Stomach smooth muscle (tissue), 2 donors: ENCODE measurements around the gene INTS11.
A peak's percentile ranks its signal among the peaks of the same experiment; 100 is the strongest.

Experiments
- H3K27ac ChIP-seq: one replicate; pipeline ENCODE4 v1.7.0; 2013; ENCODE audit warnings: mild to moderate bottlenecking, low read length, inconsistent platforms
- H3K27me3 ChIP-seq, 2 donors: one replicate each; pipeline ENCODE4 v1.7.0; 2013; ENCODE audit warnings: low read length in 2 of 2; ENCODE audit not compliant: insufficient read depth in 2 of 2, control insufficient read depth in 1 of 2
- H3K36me3 ChIP-seq, 2 donors: one replicate each; pipeline ENCODE4 v1.7.0; 2013; ENCODE audit warnings: low read length in 2 of 2; ENCODE audit not compliant: control insufficient read depth in 2 of 2, insufficient read depth in 2 of 2
- H3K4me1 ChIP-seq: one replicate; pipeline ENCODE4 v1.7.0; 2013; ENCODE audit warnings: low read length; ENCODE audit not compliant: control insufficient read depth, insufficient read depth
- H3K4me3 ChIP-seq, 2 donors: one replicate each; pipeline ENCODE4 v1.7.0; 2013; ENCODE audit warnings: low read length in 2 of 2
- H3K9ac ChIP-seq, 2 donors: one replicate each; pipeline ENCODE4 v1.7.0; 2013; ENCODE audit warnings: low read length in 2 of 2, mild to moderate bottlenecking in 1 of 2
- H3K9me3 ChIP-seq, 2 donors: one replicate each; pipeline ENCODE4 v1.7.0; 2013; ENCODE audit warnings: low read length in 2 of 2; ENCODE audit not compliant: control insufficient read depth in 2 of 2
- donor health status: healthy.
- donor health status: Pancreatic carcinoma.

Gene INTS11

GRCh38 chr1:1356796-1357401 is 32.4 kb upstream of the INTS11 start:
- peaks cover 67% of the 10 kb centered on the region for H3K4me1 ChIP-seq
- H3K9me3 ChIP-seq, result no peaks in the 10 kb centered on the region
- H3K36me3 ChIP-seq, result peaks cover 0 to 2% of the 10 kb centered on the region in 2 donors
- peak overlapping the region; percentile 87 for H3K27ac ChIP-seq
- no peaks in the 10 kb centered on the region for H3K27me3 ChIP-seq
- H3K4me3 ChIP-seq, result peak overlapping the region; percentile 72 to 78
- peak overlapping the region; percentile 57 to 68 for H3K9ac ChIP-seq

- Histone ChIP-seq H3K36me3 (peaks cover 0 to 2% of the 10 kb centered on the region in 2 donors), H3K4me1 (peaks cover 69% of the 10 kb centered on the region), H3K4me3 (peak overlapping the region in 1 of 2 donors; percentile 78), H3K27ac (peak overlapping the region; percentile 87), H3K9ac (peak overlapping the region in 1 of 2 donors; percentile 57), H3K9me3 (no peaks in the 10 kb centered on the region), H3K27me3 (no peaks in the 10 kb centered on the region)
Observed at GRCh38 chr1:1356166-1356795, 31.8 kb upstream of the INTS11 start.

- Histone ChIP-seq H3K4me3 (peak overlapping the region in 1 of 2 donors; percentile 49), H3K4me1 (peaks cover 62% of the 10 kb centered on the region), H3K27me3 (no peaks in the 10 kb centered on the region), H3K27ac (no peak overlapping the region), H3K9ac (no peak overlapping the region), H3K36me3 (peaks cover 0 to 2% of the 10 kb centered on the region in 2 donors), H3K9me3 (no peaks in the 10 kb centered on the region)
Observed at GRCh38 chr1:1355416-1355815, 31.0 kb upstream of the INTS11 start.

- no peak overlapping the region for H3K4me3 ChIP-seq
- no peak overlapping the region for H3K9ac ChIP-seq
- no peaks in the 10 kb centered on the region for H3K27me3 ChIP-seq
- peaks cover 0 to 2% of the 10 kb centered on the region in 2 donors for H3K36me3 ChIP-seq
- no peaks in the 10 kb centered on the region for H3K9me3 ChIP-seq
- no peak overlapping the region for H3K27ac ChIP-seq
- peaks cover 55% of the 10 kb centered on the region for H3K4me1 ChIP-seq
Observed at GRCh38 chr1:1354271-1355247, 30.1 kb upstream of the INTS11 start.

GRCh38 chr1:1353389-1354151 is 29.1 kb upstream of the INTS11 start:
- Histone ChIP-seq H3K9me3 (no peaks in the 10 kb centered on the region), H3K4me3 (no peak overlapping the region), H3K9ac (no peak overlapping the region), H3K36me3 (peaks cover 0 to 2% of the 10 kb centered on the region in 2 donors), H3K27ac (peak overlapping the region; percentile 18), H3K4me1 (peaks cover 49% of the 10 kb centered on the region), H3K27me3 (no peaks in the 10 kb centered on the region)

GRCh38 chr1:1352786-1353388 is 28.4 kb upstream of the INTS11 start:
- H3K4me3 ChIP-seq, result peak overlapping the region in 1 of 2 donors; percentile 35
- H3K27me3 ChIP-seq, result no peaks in the 10 kb centered on the region
- H3K36me3 ChIP-seq, result peaks cover 0 to 2% of the 10 kb centered on the region in 2 donors
- H3K9me3 ChIP-seq, result no peaks in the 10 kb centered on the region
- peaks cover 52% of the 10 kb centered on the region for H3K4me1 ChIP-seq
- no peak overlapping the region for H3K9ac ChIP-seq
- peak overlapping the region; percentile 18 for H3K27ac ChIP-seq

GRCh38 chr1:1351511-1352427 is 27.3 kb upstream of the INTS11 start:
- H3K9ac ChIP-seq, result peak overlapping the region in 1 of 2 donors; percentile 13
- no peaks in the 10 kb centered on the region for H3K9me3 ChIP-seq
- no peaks in the 10 kb centered on the region for H3K27me3 ChIP-seq
- H3K4me3 ChIP-seq, result peak overlapping the region in 1 of 2 donors; percentile 44
- H3K27ac ChIP-seq, result peak overlapping the region; percentile 37
- peaks cover 58% of the 10 kb centered on the region for H3K4me1 ChIP-seq
- peaks cover 0 to 2% of the 10 kb centered on the region in 2 donors for H3K36me3 ChIP-seq

- Histone ChIP-seq H3K4me3 (peak within 1 kb of the TSS; percentile 81 to 85), H3K9me3 (no peaks in the 10 kb centered on the region), H3K9ac (peak within 1 kb of the TSS; percentile 72 to 77), H3K36me3 (peaks cover 0 to 2% of the 10 kb centered on the region in 2 donors), H3K27ac (peak within 1 kb of the TSS; percentile 46), H3K4me1 (peaks cover 64% of the 10 kb centered on the region), H3K27me3 (no peaks in the 10 kb centered on the region)
Observed at GRCh38 chr1:1349256-1350012, 25.0 kb upstream of the INTS11 start, which contains the start of gene DVL1. DVL1 (minus strand) TSS chr1:1349418; CDS start chr1:1349065, 353 bp downstream.
